ENCODE measurements around the gene ADAM15.

ADAM15 gene

GRCh38 chr1:155011437-155012025 lies 39.6 kb upstream of the ADAM15 start:
- no peak for DNase-seq
- Mint-ChIP-seq H3K9me3 (no peaks in the 10 kb centered on the region), H3K27ac (no peak overlapping the region), H3K27me3 (ENCODE audit: low read depth, poor library complexity) (peaks cover 11% of the 10 kb centered on the region), H3K4me1 (peaks cover 52% of the 10 kb centered on the region), H3K4me3 (no peak overlapping the region), H3K36me3 (ENCODE audit: low read depth) (no peaks in the 10 kb centered on the region)
- TF ChIP-seq CTCF (IDR thresholded peaks at IDR 0.05): no peak

GRCh38 chr1:155012026-155012546 lies 39.0 kb upstream of the ADAM15 start:
- Mint-ChIP-seq H3K4me1 (peaks cover 51% of the 10 kb centered on the region), H3K4me3 (no peak overlapping the region), H3K27me3 (ENCODE audit: low read depth, poor library complexity) (peaks cover 11% of the 10 kb centered on the region), H3K9me3 (no peaks in the 10 kb centered on the region), H3K36me3 (ENCODE audit: low read depth) (no peaks in the 10 kb centered on the region), H3K27ac (no peak overlapping the region)
- TF ChIP-seq CTCF (IDR thresholded peaks at IDR 0.05): no peak
- DNase-seq: peak; percentile 57

GRCh38 chr1:155012776-155013602 lies 38.1 kb upstream of the ADAM15 start:
- H3K27ac Mint-ChIP-seq: no peak overlapping the region

GRCh38 chr1:155013632-155014031 lies 37.5 kb upstream of the ADAM15 start:
- no peak for TF ChIP-seq CTCF (IDR thresholded peaks at IDR 0.05)
- H3K36me3 Mint-ChIP-seq (ENCODE audit: low read depth): no peaks in the 10 kb centered on the region
- peaks cover 59% of the 10 kb centered on the region for H3K4me1 Mint-ChIP-seq
- H3K27ac Mint-ChIP-seq: no peak overlapping the region
- H3K27me3 Mint-ChIP-seq (ENCODE audit: low read depth, poor library complexity): peaks cover 11% of the 10 kb centered on the region
- H3K4me3 Mint-ChIP-seq: no peak overlapping the region
- DNase-seq: no peak
- H3K9me3 Mint-ChIP-seq: no peaks in the 10 kb centered on the region

More at GRCh38 chr1:155012776-155013602, 38.1 kb upstream of the ADAM15 start:
- Mint-ChIP-seq H3K4me1 (peaks cover 55% of the 10 kb centered on the region), H3K4me3 (no peak overlapping the region), H3K27me3 (ENCODE audit: low read depth, poor library complexity) (peaks cover 11% of the 10 kb centered on the region), H3K36me3 (ENCODE audit: low read depth) (no peaks in the 10 kb centered on the region), H3K9me3 (no peaks in the 10 kb centered on the region)
- no peak for TF ChIP-seq CTCF (IDR thresholded peaks at IDR 0.05)
- DNase-seq: no peak

GRCh38 chr1:155014709-155015508 lies 36.2 kb upstream of the ADAM15 start:
- Mint-ChIP-seq H3K36me3 (ENCODE audit: low read depth) (no peaks in the 10 kb centered on the region), H3K4me3 (no peak overlapping the region), H3K4me1 (peaks cover 59% of the 10 kb centered on the region), H3K9me3 (no peaks in the 10 kb centered on the region), H3K27me3 (ENCODE audit: low read depth, poor library complexity) (peaks cover 5% of the 10 kb centered on the region), H3K27ac (no peak overlapping the region)
- DNase-seq: no peak
- TF ChIP-seq CTCF (IDR thresholded peaks at IDR 0.05): no peak
